Posterior cingulate gyrus (tissue), 11 donors: Measurements from ENCODE around the gene CRCP.
"Not testable (repeated sequence)": the region's sequence is repeated elsewhere in the genome, so short reads cannot be mapped to it uniquely, and the experiment has no call there.

Experiments used
- DNase-seq, 10 donors: peaks; one replicate each; pipeline versions ENCODE4 v3.0.0 to v3.0.0-alpha.2; 2020 to 2021; ENCODE audit warnings: mixed read lengths in 3 of 10
- intact Hi-C: fragments of 100-400 bp; cut with DNase I; formaldehyde crosslinking; loops from one replicate; pipeline ENCODE4 v1.15.1; 2023

Gene CRCP

GRCh38 chr7:66150471-66150870 lies 35.8 kb downstream of the CRCP start:
- intact Hi-C loops = no loop called here
- DNase-seq = no peak

GRCh38 chr7:66152371-66153191 lies 37.9 kb downstream of the CRCP start:
- intact Hi-C loops = no loop called here
- no peak for DNase-seq

GRCh38 chr7:66153691-66154090 lies 39.0 kb downstream of the CRCP start:
- intact Hi-C loops = no loop called here
- no peak for DNase-seq

- DNase-seq, intact Hi-C loops: not testable (repeated sequence)
Observed at GRCh38 chr7:66156035-66156434, 41.4 kb downstream of the CRCP start.

- intact Hi-C loops = no loop called here
Observed at GRCh38 chr7:66157060-66157459, 42.4 kb downstream of the CRCP start.

GRCh38 chr7:66162622-66163021 lies 48.0 kb downstream of the CRCP start:
- no peak for DNase-seq
- intact Hi-C loops = no loop called here

More at GRCh38 chr7:66157060-66157459, 42.4 kb downstream of the CRCP start:
- no peak for DNase-seq

- no peak for DNase-seq
- intact Hi-C loops = no loop called here
Observed at GRCh38 chr7:66163186-66163610, 48.6 kb downstream of the CRCP start.

GRCh38 chr7:66164356-66164755 lies 49.7 kb downstream of the CRCP start:
- intact Hi-C loops = no loop called here

GRCh38 chr7:66167773-66168387 lies 53.2 kb downstream of the CRCP start:
- DNase-seq = no peak
- intact Hi-C loops = no loop called here

More at GRCh38 chr7:66164356-66164755, 49.7 kb downstream of the CRCP start:
- DNase-seq = no peak

- intact Hi-C loops = no loop called here
- no peak for DNase-seq
Observed at GRCh38 chr7:66169616-66170015, 55.0 kb downstream of the CRCP start.

GRCh38 chr7:66170309-66171231 lies 55.9 kb downstream of the CRCP start:
- no peak for DNase-seq
- intact Hi-C loops = no loop called here

GRCh38 chr7:66172536-66173401 lies 58.1 kb downstream of the CRCP start:
- DNase-seq, intact Hi-C loops: not testable (repeated sequence)

GRCh38 chr7:66173856-66174255 lies 59.2 kb downstream of the CRCP start:
- no peak for DNase-seq
- intact Hi-C loops = no loop called here

GRCh38 chr7:66175006-66175405 lies 60.4 kb downstream of the CRCP start:
- intact Hi-C loops, DNase-seq: not testable (repeated sequence)

GRCh38 chr7:66176914-66177313 lies 62.3 kb downstream of the CRCP start:
- DNase-seq = no peak
- intact Hi-C loops = no loop called here

- intact Hi-C loops = no loop called here
- DNase-seq = no peak
Observed at GRCh38 chr7:66178258-66178657, 63.6 kb downstream of the CRCP start.

- intact Hi-C loops = no loop called here
- no peak for DNase-seq
Observed at GRCh38 chr7:66181329-66181728, 66.7 kb downstream of the CRCP start.

GRCh38 chr7:66181845-66182244 lies 67.2 kb downstream of the CRCP start:
- DNase-seq = no peak
- intact Hi-C loops = no loop called here

- no peak for DNase-seq
- intact Hi-C loops = no loop called here
Observed at GRCh38 chr7:66182920-66183319, 68.3 kb downstream of the CRCP start.

GRCh38 chr7:66183700-66184099 lies 69.1 kb downstream of the CRCP start:
- intact Hi-C loops = no loop called here

More at GRCh38 chr7:66183700-66184099, 69.1 kb downstream of the CRCP start:
- no peak for DNase-seq
